NCI-H1694 treated with DMSO at 0.1 percent for 48 hours (cell line): ENCODE results near the gene OR11H7.
"Not testable (repeated sequence)": the region's sequence is repeated elsewhere in the genome, so short reads cannot be mapped to it uniquely, and the experiment has no call there.

Source experiments
- DNase-seq: peaks from one replicate; lab custom pipeline; 2025; lab: John Stamatoyannopoulos, UW

OR11H7 gene

DNA sequence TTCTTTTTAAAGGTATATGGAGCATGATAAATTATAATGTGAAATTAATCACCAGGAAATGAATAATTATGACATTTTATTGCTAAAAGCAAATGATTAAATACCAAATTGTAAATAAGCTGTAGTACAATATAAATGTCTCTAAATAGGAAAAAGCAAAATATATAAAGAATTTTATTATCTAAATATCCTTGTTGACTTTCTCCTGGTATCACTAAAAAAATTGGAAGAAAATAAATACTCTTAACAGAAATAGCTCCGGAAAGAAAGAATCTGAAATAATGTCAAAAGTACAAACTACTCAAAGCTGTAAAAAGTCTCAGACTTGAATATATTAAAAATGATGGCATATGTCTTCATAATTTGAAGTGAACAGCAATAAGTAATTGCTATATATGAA lies at the start of gene OR11H7:
TSS of gene OR11H7 (plus strand) at position 301 of the 400 bp plus-strand sequence.
- DNase-seq, result no peak

DNA sequence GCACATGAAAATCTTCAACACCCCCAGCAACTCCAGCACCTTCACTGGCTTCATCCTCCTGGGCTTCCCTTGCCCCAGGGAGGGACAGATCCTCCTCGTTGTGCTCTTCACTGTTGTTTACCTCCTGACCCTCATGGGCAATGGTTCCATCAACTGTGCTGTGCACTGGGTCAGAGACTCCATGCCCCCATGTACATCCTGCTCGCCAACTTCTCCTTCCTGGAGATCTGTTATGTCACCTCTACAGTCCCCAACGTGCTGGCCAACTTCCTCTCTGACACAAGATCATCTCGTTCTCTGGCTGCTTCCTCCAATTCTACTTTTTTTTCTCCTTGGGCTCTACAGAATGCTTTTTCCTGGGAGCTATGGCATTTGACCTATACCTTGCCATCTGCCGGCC lies 49.6 kb upstream of the OR11H7 start:
- no peak for DNase-seq

DNA sequence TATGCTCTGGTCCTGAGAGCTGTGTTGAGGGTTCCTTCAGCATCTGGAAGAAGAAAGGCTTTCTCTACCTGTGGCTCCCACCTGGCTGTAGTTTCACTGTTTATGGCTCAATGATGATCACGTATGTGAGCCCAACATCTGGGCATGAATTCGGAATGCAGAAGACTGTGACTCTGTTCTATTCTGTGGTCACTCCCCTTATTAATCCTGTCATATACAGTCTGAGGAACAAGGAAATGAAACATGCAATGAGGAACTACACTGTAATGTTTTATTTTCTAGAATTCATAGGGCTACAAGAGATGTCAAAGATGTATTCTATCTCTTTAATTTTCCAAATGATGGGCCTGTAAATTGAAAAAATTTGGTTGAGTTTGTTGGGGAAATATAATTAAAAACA lies 48.9 kb upstream of the OR11H7 start:
- DNase-seq, result no peak

- no peak for DNase-seq
These were observed 48.3 kb upstream of the OR11H7 start for GRCh38 chr14:20180486-20180885.

GRCh38 chr14:20184181-20184580 lies 44.6 kb upstream of the OR11H7 start:
- DNase-seq, result no peak

DNA sequence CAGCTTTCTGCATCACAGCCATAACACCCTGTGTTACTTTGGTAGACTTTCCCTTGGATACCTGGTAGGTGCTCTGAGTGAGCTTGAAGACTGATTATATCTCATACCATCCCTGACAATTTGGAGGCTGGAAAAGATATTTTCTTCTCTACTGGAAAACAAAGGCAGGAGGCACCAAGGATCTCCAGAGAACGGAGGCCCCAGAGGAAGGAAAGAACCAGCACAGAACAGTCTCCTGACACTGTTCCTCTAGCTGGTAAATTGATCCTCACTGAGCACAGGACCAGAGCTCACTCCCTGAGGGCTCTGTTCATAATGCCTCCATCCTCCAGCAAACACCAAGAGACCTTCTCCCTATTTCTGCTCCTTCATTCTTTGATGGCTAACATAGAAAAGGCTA lies 38.2 kb upstream of the OR11H7 start, which contains the start of gene OR11G2:
TSS of gene OR11G2 (plus strand) at position 301 of the 400 bp plus-strand sequence. CDS start 6,542 bp downstream, outside the sequence.
- no peak for DNase-seq

GRCh38 chr14:20191396-20191795 lies 37.4 kb upstream of the OR11H7 start:
- no peak for DNase-seq

DNA sequence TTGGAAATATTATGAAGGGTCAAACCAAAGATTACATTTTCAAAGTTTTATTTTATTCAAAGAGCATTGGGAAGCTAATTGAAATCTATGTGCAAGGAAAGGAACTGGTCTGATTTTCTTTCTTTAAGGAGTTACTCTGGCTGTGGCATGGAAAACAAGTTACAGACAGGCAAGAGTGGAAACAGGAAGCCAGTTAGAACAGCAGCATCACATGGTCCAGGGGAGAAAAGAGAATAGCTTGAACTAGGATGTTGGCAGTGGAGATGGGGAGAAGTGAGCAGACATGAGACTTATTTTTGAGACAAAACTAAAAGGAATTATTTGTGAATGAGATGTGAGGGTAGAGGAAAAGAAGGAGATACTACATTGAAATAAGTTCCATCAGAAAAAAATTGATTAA lies 34.7 kb upstream of the OR11H7 start:
- no peak for DNase-seq

- not testable (repeated sequence) for DNase-seq
These were observed 33.6 kb upstream of the OR11H7 start for GRCh38 chr14:20195170-20195569.

GRCh38 chr14:20195911-20196310 lies 32.9 kb upstream of the OR11H7 start:
- no peak for DNase-seq

- no peak for DNase-seq
These were observed 31.3 kb upstream of the OR11H7 start for GRCh38 chr14:20197459-20197858.

GRCh38 chr14:20198991-20199390 lies 29.8 kb upstream of the OR11H7 start:
- DNase-seq, result no peak

DNA sequence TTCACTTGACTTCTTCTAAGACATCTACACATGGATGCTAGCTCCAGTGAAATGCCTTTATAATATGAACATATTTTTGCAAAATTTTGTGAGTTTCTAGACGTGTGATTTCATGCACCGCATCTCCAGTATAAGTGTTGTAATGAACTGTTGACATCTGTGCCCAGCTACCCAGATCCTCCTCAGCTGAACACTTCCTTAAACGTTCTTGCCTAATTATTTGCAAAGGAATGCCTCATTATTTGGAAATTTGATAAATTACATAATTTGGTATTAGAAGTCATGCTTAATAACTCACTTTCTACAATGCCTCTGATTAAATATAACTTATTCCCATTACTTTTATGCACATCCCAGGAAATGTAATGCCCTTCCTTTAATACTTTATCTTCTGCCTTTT lies 24.1 kb upstream of the OR11H7 start:
- DNase-seq, result no peak

GRCh38 chr14:20209595-20209994 lies 19.2 kb upstream of the OR11H7 start:
- DNase-seq, result no peak

GRCh38 chr14:20212406-20212805 lies 16.4 kb upstream of the OR11H7 start:
- DNase-seq, result not testable (repeated sequence)

DNA sequence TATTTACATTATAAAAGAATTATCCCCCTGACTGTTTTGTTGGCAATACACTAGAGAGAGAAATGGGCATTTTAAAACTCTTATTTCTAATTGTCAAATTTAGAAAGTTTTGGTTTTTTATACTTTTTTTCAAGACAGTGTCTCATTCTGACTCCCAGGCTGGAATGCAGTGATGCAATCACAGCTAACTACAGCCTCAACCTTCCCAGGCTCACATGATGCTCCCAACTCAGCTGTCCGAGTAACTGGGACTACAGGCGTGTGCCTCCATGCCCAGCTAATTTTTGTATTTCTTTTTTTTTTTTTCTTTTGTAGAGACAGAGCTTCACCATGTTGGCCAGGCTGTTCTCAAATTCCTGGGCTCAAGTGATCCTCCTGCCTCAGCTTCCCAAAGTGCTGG lies 13.6 kb upstream of the OR11H7 start:
- no peak for DNase-seq

DNA sequence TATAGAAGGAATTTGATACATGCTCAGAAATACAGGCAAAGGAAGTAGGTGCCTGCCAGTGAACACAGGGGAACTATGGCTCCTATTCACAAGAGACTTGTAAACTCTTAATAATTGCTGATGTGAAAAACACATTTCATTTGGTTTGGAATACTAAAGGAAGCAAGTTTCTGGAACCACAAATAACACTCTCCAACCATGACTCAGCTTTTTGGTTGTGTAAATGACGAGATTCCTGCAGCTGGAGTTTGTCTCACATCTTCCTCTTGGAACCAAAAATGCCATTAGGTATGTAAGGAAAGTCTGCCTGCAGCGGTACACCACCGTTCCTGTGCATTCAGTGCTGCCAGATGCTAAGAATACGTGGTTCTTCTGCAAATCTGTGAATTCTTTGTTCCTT lies 9.7 kb upstream of the OR11H7 start:
- DNase-seq, result no peak

GRCh38 chr14:20223410-20223809 lies 5.4 kb upstream of the OR11H7 start, which contains the start of gene OR11H6:
TSS of gene OR11H6 (plus strand) at chr14:20223710. CDS start at chr14:20223710, 0 bp downstream.
- no peak for DNase-seq

GRCh38 chr14:20235415-20235814 lies 6.6 kb downstream of the OR11H7 start:
- DNase-seq, result not testable (repeated sequence)

DNA sequence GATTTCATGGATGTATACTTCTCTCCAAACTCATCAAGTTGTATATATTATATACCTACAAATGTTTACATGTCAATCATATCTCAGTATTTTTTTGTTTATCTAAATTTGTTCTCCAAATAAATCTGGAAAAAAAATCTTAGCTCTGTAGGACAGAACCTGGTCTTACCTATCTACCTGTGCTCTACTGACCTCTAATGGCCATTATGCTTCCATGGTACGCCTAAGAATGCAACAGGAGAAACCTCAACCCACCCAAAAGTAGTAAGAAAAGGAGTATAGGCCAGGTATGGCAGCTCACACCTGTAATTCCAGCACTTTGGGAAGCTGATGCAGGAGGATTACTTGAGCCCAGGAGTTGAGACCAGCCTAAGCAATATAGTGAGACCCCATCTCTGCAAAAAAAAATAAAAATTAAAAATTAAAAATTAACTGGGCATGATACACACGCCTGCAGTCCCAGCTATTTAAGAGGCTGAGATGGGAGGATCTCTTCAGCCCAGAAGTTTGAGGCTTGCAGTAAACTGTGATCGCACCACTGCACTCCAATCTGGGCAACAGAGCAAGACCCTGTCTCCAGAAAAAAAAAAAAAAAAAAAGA lies 19.0 kb downstream of the OR11H7 start:
- DNase-seq, result peak; percentile 4

DNA sequence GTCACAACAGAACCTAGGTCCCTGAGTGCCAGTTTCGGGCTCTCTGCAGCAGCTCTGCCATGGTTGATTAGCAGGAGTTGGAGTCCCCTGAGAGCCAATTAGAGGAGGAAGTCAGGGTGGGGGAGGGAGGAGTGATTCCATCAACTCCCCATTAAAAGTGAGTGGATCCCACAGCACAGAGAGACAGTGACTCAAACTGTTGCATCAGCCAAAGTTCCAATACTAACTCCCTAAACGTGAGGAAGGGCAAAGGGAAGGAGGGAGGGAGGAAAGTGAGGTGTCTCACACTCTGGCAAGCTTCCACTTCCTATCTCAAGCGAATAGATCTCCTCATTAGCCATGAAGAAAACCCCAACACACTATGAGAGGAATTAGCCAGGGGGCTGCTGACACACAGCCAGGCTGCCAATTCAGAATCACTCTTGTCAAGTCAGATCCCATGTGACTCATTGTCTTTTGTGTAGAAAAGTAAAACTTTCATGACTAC lies 33.9 kb downstream of the OR11H7 start:
- DNase-seq, result no peak

- DNase-seq, result not testable (repeated sequence)
These were observed 35.6 kb downstream of the OR11H7 start for GRCh38 chr14:20264361-20264760.

DNA sequence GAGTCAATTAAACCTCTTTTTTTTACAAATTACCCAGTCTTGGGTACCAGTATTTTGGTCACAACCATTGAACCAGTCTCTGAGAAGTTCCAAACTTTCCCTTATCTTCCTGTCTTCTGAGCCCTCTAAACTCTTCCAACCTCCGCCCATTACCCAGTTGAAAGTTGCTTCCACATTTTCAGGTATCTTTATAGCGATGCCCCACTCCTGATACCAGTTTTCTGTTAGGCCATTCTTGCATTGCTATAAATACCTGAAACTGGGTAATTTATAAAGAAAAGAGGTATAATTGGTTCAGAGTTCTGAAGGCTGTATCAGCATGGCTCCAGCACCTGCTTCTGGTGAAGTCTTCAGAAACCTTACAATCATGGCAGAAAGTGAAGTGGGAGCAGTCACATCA lies 45.3 kb downstream of the OR11H7 start:
- no peak for DNase-seq

- no peak for DNase-seq
These were observed 48.6 kb downstream of the OR11H7 start for GRCh38 chr14:20277409-20277808.
